SK-N-SH (cell line): ENCODE results near the gene SV2C. TPM values are rescaled to one million over a fixed set of nuclear protein-coding genes. Genes with fewer than 3 reads are reported as not detected.

ENCODE experiments used
- CTCF ChIA-PET: fragments of 300-600, 350-600 bp; formaldehyde crosslinking; extraction: SDS; loops from one replicate; lab custom pipeline; 2021; lab: Yijun Ruan, JAX
- POLR2A ChIA-PET: fragments of 350-600 bp; sonication (Branson Sonifier 250); formaldehyde crosslinking; extraction: SDS; loops from one replicate; lab custom pipeline; 2020; ENCODE audit warnings: antibody characterized with exemption, inconsistent platforms; lab: Yijun Ruan, JAX
- DNase-seq: peaks from one replicate; pipeline ENCODE4 v3.0.0; 2012
- H2AFZ ChIP-seq: fragments of 200-600 bp; sonication (generic); 2 replicates; pipeline ENCODE4 v1.8.1; 2016; ENCODE audit warnings: antibody characterized with exemption, mild to moderate bottlenecking, low read depth
- H3F3A ChIP-seq: fragments of 200-600 bp; sonication (generic); replicated peaks from 2 replicates; pipeline ENCODE3; 2016; ENCODE audit warnings: antibody characterized with exemption, mild to moderate bottlenecking; ENCODE audit not compliant: insufficient read depth
- H3K27ac ChIP-seq, 2 experiments: fragments of 200-500 bp in 1 of 2; fragments of 200-600 bp in 1 of 2; sonication (Bioruptor generic) in 1 of 2; sonication (generic), shearing (Covaris generic) in 1 of 2; 2 replicates each; pipeline versions ENCODE4 v1.5.1 to v1.6.1; 2014 to 2016; ENCODE audit warnings: low read depth in 2 of 2, inconsistent platforms in 1 of 2, low read length in 1 of 2, mild to moderate bottlenecking in 1 of 2, mixed read lengths in 1 of 2
- H3K27me3 ChIP-seq: fragments of 200-600 bp; sonication (generic), shearing (Covaris generic); 2 replicates; pipeline ENCODE4 v1.6.1; 2016; ENCODE audit warnings: mixed run types; ENCODE audit not compliant: insufficient read depth
- H3K36me3 ChIP-seq, 2 experiments: fragments of 200-500 bp in 1 of 2; fragments of 200-600 bp in 1 of 2; sonication (Bioruptor generic) in 1 of 2; sonication (generic) in 1 of 2; replicated peaks in 1 of 2; 2 replicates each; pipeline versions ENCODE3 to v1.5.1; 2014 to 2016; ENCODE audit warnings: low read length in 1 of 2, mild to moderate bottlenecking in 1 of 2; ENCODE audit not compliant: insufficient read depth in 2 of 2, control insufficient read depth in 1 of 2
- H3K4me1 ChIP-seq, 2 experiments: fragments of 200-500 bp in 1 of 2; fragments of 200-600 bp in 1 of 2; sonication (Bioruptor generic) in 1 of 2; sonication (generic), shearing (Covaris generic) in 1 of 2; 2 replicates each; pipeline versions ENCODE4 v1.5.1 to v1.6.1; 2014 to 2016; ENCODE audit warnings: low read depth in 1 of 2, low read length in 1 of 2, mixed run types in 1 of 2; ENCODE audit not compliant: insufficient read depth in 2 of 2, control insufficient read depth in 1 of 2
- H3K4me2 ChIP-seq: fragments of 200-600 bp; sonication (generic), shearing (Covaris generic); 2 replicates; pipeline ENCODE4 v1.6.1; 2017; ENCODE audit warnings: mixed run types
- H3K4me3 ChIP-seq, 2 experiments: fragments of 200-500 bp in 1 of 2; fragments of 200-600 bp in 1 of 2; sonication (Bioruptor generic) in 1 of 2; sonication (generic), shearing (Covaris generic) in 1 of 2; 2 replicates each; pipeline versions ENCODE4 v1.5.1 to v1.8.1; 2014 to 2016; ENCODE audit warnings: low read depth in 2 of 2, inconsistent platforms in 1 of 2, low read length in 1 of 2, mild to moderate bottlenecking in 1 of 2, mixed read lengths in 1 of 2, moderate library complexity in 1 of 2
- H3K79me2 ChIP-seq: fragments of 200-600 bp; sonication (generic); 2 replicates; pipeline ENCODE4 v1.8.1; 2017; ENCODE audit warnings: mild to moderate bottlenecking; ENCODE audit not compliant: insufficient read depth
- H3K9ac ChIP-seq: fragments of 200-600 bp; sonication (generic); 2 replicates; pipeline ENCODE4 v1.6.1; 2017; ENCODE audit warnings: mixed run types
- H3K9me2 ChIP-seq: fragments of 200-600 bp; sonication (generic); 2 replicates; pipeline ENCODE4 v1.6.1; 2017; ENCODE audit warnings: mixed run types
- H3K9me3 ChIP-seq: fragments of 200-600 bp; sonication (generic); 2 replicates; pipeline ENCODE4 v1.6.1; 2017; ENCODE audit warnings: mixed run types, mild to moderate bottlenecking, moderate library complexity
- H4K20me1 ChIP-seq: fragments of 200-600 bp; sonication (generic); 2 replicates; pipeline ENCODE4 v1.6.1; 2017; ENCODE audit warnings: mild to moderate bottlenecking, mixed run types; ENCODE audit not compliant: insufficient read depth
- CHD2 ChIP-seq: fragments of 150-350 bp; IDR thresholded peaks from 2 replicates; pipeline ENCODE4 v1.6.1; 2018; ENCODE audit warnings: low read length; ENCODE audit not compliant: partially characterized antibody
- CTCF ChIP-seq: fragments of 200-600 bp; sonication (generic); IDR thresholded peaks from 2 replicates; pipeline ENCODE4 v1.6.1; 2017; ENCODE audit warnings: antibody characterized with exemption, mild to moderate bottlenecking, moderate library complexity
- ELF1 ChIP-seq: IDR thresholded peaks from 2 replicates; pipeline ENCODE4 v1.4.0; 2012
- EP300 ChIP-seq, 2 experiments: IDR thresholded peaks; 2 replicates each; pipeline versions ENCODE4 v1.4.0 to v1.6.1; 2012; ENCODE audit warnings: borderline replicate concordance in 1 of 2, low read depth in 1 of 2, low read length in 1 of 2
- EZH2phosphoT487 ChIP-seq: fragments of 200-600 bp; sonication (generic); IDR thresholded peaks from 2 replicates; pipeline ENCODE4 v1.6.1; 2017; ENCODE audit warnings: low read depth, mixed run types, mild to moderate bottlenecking, antibody characterized with exemption, moderate library complexity, borderline replicate concordance
- FOXJ3 ChIP-seq: sonication (generic); formaldehyde crosslinking; IDR thresholded peaks from 2 replicates; pipeline ENCODE4 v1.5.1; 2020; ENCODE audit warnings: mild to moderate bottlenecking, missing genetic modification reagents
- FOXM1 ChIP-seq: IDR thresholded peaks from 2 replicates; pipeline ENCODE4 v1.4.0; 2012; ENCODE audit warnings: low read depth, mild to moderate bottlenecking
- GABPA ChIP-seq: IDR thresholded peaks from 2 replicates; pipeline ENCODE4 v1.4.0; 2012; ENCODE audit warnings: low read depth, mild to moderate bottlenecking
- IRF3 ChIP-seq: fragments of 150-350 bp; IDR thresholded peaks from 2 replicates; pipeline ENCODE4 v1.6.1; 2016; ENCODE audit warnings: mild to moderate bottlenecking, low read depth, low read length
- MAX ChIP-seq: IDR thresholded peaks from 2 replicates; pipeline ENCODE4 v1.4.0; 2012; ENCODE audit warnings: low read depth
- MXI1 ChIP-seq: IDR thresholded peaks from 2 replicates; pipeline ENCODE4 v1.6.1; 2012; ENCODE audit warnings: mild to moderate bottlenecking, low read depth, low read length, improper control_type of control experiment
- PBX3 ChIP-seq: IDR thresholded peaks from 2 replicates; pipeline ENCODE4; 2012
- RAD21 ChIP-seq: IDR thresholded peaks from 2 replicates; pipeline ENCODE4 v1.6.1; 2012; ENCODE audit warnings: mild to moderate bottlenecking, low read length
- RCOR1 ChIP-seq: fragments of 150-350 bp; IDR thresholded peaks from 2 replicates; pipeline ENCODE4 v1.6.1; 2017; ENCODE audit warnings: antibody characterized with exemption, low read length
- RFX5 ChIP-seq: IDR thresholded peaks from 2 replicates; pipeline ENCODE4 v1.6.1; 2012; ENCODE audit warnings: mild to moderate bottlenecking, improper control_type of control experiment, low read length
- SIN3A ChIP-seq: IDR thresholded peaks from 2 replicates; pipeline ENCODE4 v1.6.1; 2012; ENCODE audit warnings: low read depth, mild to moderate bottlenecking, low read length, moderate library complexity, borderline replicate concordance
- TAF1 ChIP-seq: IDR thresholded peaks from 2 replicates; pipeline ENCODE4 v1.6.1; 2012; ENCODE audit warnings: low read depth, mild to moderate bottlenecking, low read length, moderate library complexity, borderline replicate concordance
- TCF12 ChIP-seq: IDR thresholded peaks from 2 replicates; pipeline ENCODE4 v1.4.0; 2012
- USF2 ChIP-seq: fragments of 150-350 bp; IDR thresholded peaks from 2 replicates; pipeline ENCODE4 v1.6.1; 2017; ENCODE audit warnings: antibody characterized with exemption, low read length, low read depth, borderline replicate concordance
- YY1 ChIP-seq: IDR thresholded peaks from 2 replicates; pipeline ENCODE4 v1.4.0; 2012; ENCODE audit warnings: low read depth, mild to moderate bottlenecking
- WGBS: methylation state at CpG from one replicate; pipeline ENCODE4 v1.1.6; 2017; ENCODE audit warnings: low lambda C conversion rate; 5-methylcytosine and 5-hydroxymethylcytosine counted together
- polyA plus RNA-seq, 3 experiments: library from polyadenylated mRNA; depleted of rRNA; stranded (reverse); fragments of >200 nt; gene quantifications; 2 replicates each; pipeline ENCODE4 v1.2.3, GENCODE V29; 2012

SV2C gene
- polyA plus RNA-seq, 1 of the 3 experiments (the other 2 are of a cell fraction), result 0.05 TPM

- Histone ChIP-seq H3K9ac (no peak overlapping the region), H3K27me3 (no peaks in the 10 kb centered on the region), H3F3A (no peaks in the 10 kb centered on the region), H3K4me3 (no peak overlapping the region), H3K27ac (no peak overlapping the region; a peak in 1 of 4 replicates), H3K36me3 (peaks cover 0 to under 1% of the 10 kb centered on the region in 2 experiments), H2AFZ (no peak overlapping the region), H4K20me1 (no peaks in the 10 kb centered on the region), H3K9me2 (no peaks in the 10 kb centered on the region), H3K9me3 (no peaks in the 10 kb centered on the region), H3K4me1 (peaks cover 0 to 3% of the 10 kb centered on the region in 2 experiments; a peak in 1 of 4 replicates), H3K79me2 (no peaks in the 10 kb centered on the region), H3K4me2 (no peak overlapping the region)
- no peak for DNase-seq
- POLR2A ChIA-PET, result no interaction called here
- 15% methylated on average over 4 of the region's 4 CpGs for WGBS
- TF ChIP-seq SIN3A (no peak), IRF3 (no peak), EP300 (IDR thresholded peaks at IDR 0.05; ENCODE audit: borderline replicate concordance in 1 of 2, low read depth in 1 of 2, low read length in 1 of 2) (no peak), YY1 (no peak), RFX5 (no peak), RCOR1 (no peak), FOXJ3 (CRISPR knock-in tag) (no peak), TAF1 (no peak), MXI1 (no peak), CTCF (no peak), RAD21 (no peak), FOXM1 (no peak), CHD2 (no peak), TCF12 (no peak), GABPA (no peak), USF2 (no peak), PBX3 (no peak), MAX (no peak), ELF1 (no peak), EZH2phosphoT487 (no peak)
- CTCF ChIA-PET, result interaction anchor here (0.9 to 2.1 kb wide), 5 partner anchors 11 to 78 kb away, joined by 3 to 7 read pairs (median 3); no protein-coding TSS in a partner anchor
Measured at GRCh38 chr5:76163111-76163628, 80.0 kb downstream of the SV2C start.
